Measurements from ENCODE around the gene GRM1. TPM values are rescaled to one million over a fixed set of nuclear protein-coding genes. Genes with fewer than 3 reads are reported as not detected.

GRM1 gene
- total and polyA plus RNA-seq, 2 of the 4 experiments (the other 2 are of a cell fraction), result not detected

DNA sequence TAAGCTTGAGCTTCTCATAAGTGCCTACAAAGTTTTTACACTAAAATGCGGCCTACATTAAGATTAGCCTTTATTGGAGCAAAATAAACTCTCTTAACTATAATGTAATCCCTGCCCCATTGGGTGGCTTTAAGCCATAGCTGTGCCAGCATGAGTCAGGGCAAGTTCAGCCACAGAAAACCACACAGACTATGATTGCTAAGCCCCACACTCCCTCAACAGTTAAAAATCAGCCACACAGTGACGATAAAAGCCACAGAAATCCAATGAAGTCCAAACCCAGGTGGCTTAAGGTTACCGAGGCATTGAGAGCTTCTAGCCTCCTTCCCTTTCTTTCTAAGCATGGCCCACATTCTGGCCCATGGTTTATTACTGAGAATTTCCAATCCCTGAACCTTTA, 61.6 kb downstream of the GRM1 start:
- dilution Hi-C loops (cut with HindIII; ENCODE audit: low sequenced_read_pairs, unreplicated experiment) (no loop called here), intact Hi-C loops (cut with micrococcal nuclease) (no loop called here), in situ Hi-C loops (cut with MboI; ENCODE audit: low sequenced_read_pairs) (no loop called here)
- Histone ChIP-seq H4K8ac (ENCODE audit: low read depth in 2 of 2, low read length in 2 of 2) (no peak overlapping the region), H4K91ac (ENCODE audit: insufficient read depth, low read depth, low read length) (no peak overlapping the region), H2AK9ac (replicated peaks; ENCODE audit: low read depth, low read length, poor library complexity) (no peak overlapping the region), H3K9ac (ENCODE audit: low read depth, low read length) (no peak overlapping the region), H3K36me3 (ENCODE audit: control insufficient read depth, insufficient read depth, low read length) (no peaks in the 10 kb centered on the region), H3K27me3 (ENCODE audit: control insufficient read depth, insufficient read depth, low read length) (no peaks in the 10 kb centered on the region), H3K4me1 (ENCODE audit: control insufficient read depth, insufficient read depth, low read length) (no peaks in the 10 kb centered on the region), H2AK5ac (ENCODE audit: low read depth, low read length) (no peak overlapping the region), H2BK5ac (ENCODE audit: low read depth, low read length, poor library complexity, severe bottlenecking) (no peak overlapping the region), H3K4ac (ENCODE audit: low read depth, low read length) (no peak overlapping the region), H2BK120ac (ENCODE audit: low read depth, low read length) (no peak overlapping the region), H3K23ac (ENCODE audit: low read depth, low read length) (no peak overlapping the region), H2BK20ac (ENCODE audit: low read depth, low read length) (no peak overlapping the region), H2BK15ac (ENCODE audit: low read depth, low read length) (no peak overlapping the region), H3K4me3 (ENCODE audit: insufficient read depth, low read depth, low read length) (no peak overlapping the region), H3K14ac (replicated peaks; ENCODE audit: low read depth, low read length) (no peak overlapping the region), H3K4me2 (ENCODE audit: low read depth, low read length) (no peak overlapping the region), H2AFZ (replicated peaks; ENCODE audit: low read length, poor library complexity) (no peak overlapping the region), H3K9me1 (ENCODE audit: insufficient read depth, low read length) (no peaks in the 10 kb centered on the region), H3K9me3 (ENCODE audit: control insufficient read depth, insufficient read depth, low read length) (peaks cover 3% of the 10 kb centered on the region; the same call in 1 of the 2 replicates), H3K56ac (ENCODE audit: extremely low read depth, insufficient read depth, low read length) (no peak overlapping the region), H4K20me1 (ENCODE audit: insufficient read depth, low read length) (no peaks in the 10 kb centered on the region), H3K27ac (ENCODE audit: insufficient read depth, low read length) (no peak overlapping the region), H3K79me1 (ENCODE audit: low read depth in 1 of 2, low read length in 2 of 2) (no peaks in the 10 kb centered on the region), H3K18ac (ENCODE audit: low read depth, low read length) (no peak overlapping the region), H4K5ac (ENCODE audit: low read depth, low read length) (no peak overlapping the region)
- ChIA-PET CTCF (no interaction called here), POLR2A (ENCODE audit: unreplicated experiment) (no interaction called here)
- ATAC-seq (ENCODE audit: low read depth) (no peak), DNase-seq (no peak)
- TF ChIP-seq MXI1 (IDR thresholded peaks at IDR 0.05; ENCODE audit: borderline replicate concordance, low read depth, low read length), result no peak
- TF ChIP-seq, protein P1, sequence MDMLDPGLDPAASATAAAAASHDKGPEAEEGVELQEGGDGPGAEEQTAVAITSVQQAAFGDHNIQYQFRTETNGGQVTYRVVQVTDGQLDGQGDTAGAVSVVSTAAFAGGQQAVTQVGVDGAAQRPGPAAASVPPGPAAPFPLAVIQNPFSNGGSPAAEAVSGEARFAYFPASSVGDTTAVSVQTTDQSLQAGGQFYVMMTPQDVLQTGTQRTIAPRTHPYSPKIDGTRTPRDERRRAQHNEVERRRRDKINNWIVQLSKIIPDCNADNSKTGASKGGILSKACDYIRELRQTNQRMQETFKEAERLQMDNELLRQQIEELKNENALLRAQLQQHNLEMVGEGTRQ (IDR thresholded peaks at IDR 0.05; ENCODE audit: low read depth, low read length), result no peak
- TF ChIP-seq BHLHE40 (IDR thresholded peaks at IDR 0.05; ENCODE audit: low read depth, low read length), result no peak
- TF ChIP-seq RCOR1 (IDR thresholded peaks at IDR 0.05; ENCODE audit: insufficient replicate concordance, low read length), result no peak
- TF ChIP-seq SMC3 (IDR thresholded peaks at IDR 0.05; ENCODE audit: low read depth, low read length), result no peak
- TF ChIP-seq NFE2L2 (IDR thresholded peaks at IDR 0.05; ENCODE audit: low read depth, low read length), result no peak
- TF ChIP-seq CHD1 (IDR thresholded peaks at IDR 0.05; ENCODE audit: low read depth, low read length), result no peak
- no peak for TF ChIP-seq RAD21 (IDR thresholded peaks at IDR 0.05; ENCODE audit: low read length)
- TF ChIP-seq CEBPB (IDR thresholded peaks at IDR 0.05; ENCODE audit: low read depth, low read length), result no peak
- TF ChIP-seq, protein P2, sequence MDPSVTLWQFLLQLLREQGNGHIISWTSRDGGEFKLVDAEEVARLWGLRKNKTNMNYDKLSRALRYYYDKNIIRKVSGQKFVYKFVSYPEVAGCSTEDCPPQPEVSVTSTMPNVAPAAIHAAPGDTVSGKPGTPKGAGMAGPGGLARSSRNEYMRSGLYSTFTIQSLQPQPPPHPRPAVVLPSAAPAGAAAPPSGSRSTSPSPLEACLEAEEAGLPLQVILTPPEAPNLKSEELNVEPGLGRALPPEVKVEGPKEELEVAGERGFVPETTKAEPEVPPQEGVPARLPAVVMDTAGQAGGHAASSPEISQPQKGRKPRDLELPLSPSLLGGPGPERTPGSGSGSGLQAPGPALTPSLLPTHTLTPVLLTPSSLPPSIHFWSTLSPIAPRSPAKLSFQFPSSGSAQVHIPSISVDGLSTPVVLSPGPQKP (IDR thresholded peaks at IDR 0.05; ENCODE audit: borderline replicate concordance, low read depth, low read length), result no peak
- TF ChIP-seq, protein P3, sequence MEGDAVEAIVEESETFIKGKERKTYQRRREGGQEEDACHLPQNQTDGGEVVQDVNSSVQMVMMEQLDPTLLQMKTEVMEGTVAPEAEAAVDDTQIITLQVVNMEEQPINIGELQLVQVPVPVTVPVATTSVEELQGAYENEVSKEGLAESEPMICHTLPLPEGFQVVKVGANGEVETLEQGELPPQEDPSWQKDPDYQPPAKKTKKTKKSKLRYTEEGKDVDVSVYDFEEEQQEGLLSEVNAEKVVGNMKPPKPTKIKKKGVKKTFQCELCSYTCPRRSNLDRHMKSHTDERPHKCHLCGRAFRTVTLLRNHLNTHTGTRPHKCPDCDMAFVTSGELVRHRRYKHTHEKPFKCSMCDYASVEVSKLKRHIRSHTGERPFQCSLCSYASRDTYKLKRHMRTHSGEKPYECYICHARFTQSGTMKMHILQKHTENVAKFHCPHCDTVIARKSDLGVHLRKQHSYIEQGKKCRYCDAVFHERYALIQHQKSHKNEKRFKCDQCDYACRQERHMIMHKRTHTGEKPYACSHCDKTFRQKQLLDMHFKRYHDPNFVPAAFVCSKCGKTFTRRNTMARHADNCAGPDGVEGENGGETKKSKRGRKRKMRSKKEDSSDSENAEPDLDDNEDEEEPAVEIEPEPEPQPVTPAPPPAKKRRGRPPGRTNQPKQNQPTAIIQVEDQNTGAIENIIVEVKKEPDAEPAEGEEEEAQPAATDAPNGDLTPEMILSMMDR (conservative IDR thresholded peaks at IDR 0.05; ENCODE audit: low read depth, low read length), result no peak
- no peak for TF ChIP-seq MAFK (IDR thresholded peaks at IDR 0.05; ENCODE audit: low read depth, low read length)
- no peak for TF ChIP-seq MAZ (IDR thresholded peaks at IDR 0.05; ENCODE audit: borderline replicate concordance, low read depth, low read length)
- no peak for TF ChIP-seq POLR2A (IDR thresholded peaks at IDR 0.05; ENCODE audit: low read depth, low read length)
- TF ChIP-seq RFX5 (IDR thresholded peaks at IDR 0.05; ENCODE audit: low read depth, low read length), result no peak
- no peak for TF ChIP-seq FOS (IDR thresholded peaks at IDR 0.05; ENCODE audit: low read depth, low read length)
- WGBS, 2 experiments (ENCODE audit: extremely low coverage in 2 of 2, insufficient read length in 1 of 2), result no CpG with 5 or more reads among the region's 3 CpGs
- no TSS peak for BruUV-seq (replicated peaks)

Data from IMR-90 (cell line).